ENCODE data around the gene UQCR10.

UQCR10 gene

DNA sequence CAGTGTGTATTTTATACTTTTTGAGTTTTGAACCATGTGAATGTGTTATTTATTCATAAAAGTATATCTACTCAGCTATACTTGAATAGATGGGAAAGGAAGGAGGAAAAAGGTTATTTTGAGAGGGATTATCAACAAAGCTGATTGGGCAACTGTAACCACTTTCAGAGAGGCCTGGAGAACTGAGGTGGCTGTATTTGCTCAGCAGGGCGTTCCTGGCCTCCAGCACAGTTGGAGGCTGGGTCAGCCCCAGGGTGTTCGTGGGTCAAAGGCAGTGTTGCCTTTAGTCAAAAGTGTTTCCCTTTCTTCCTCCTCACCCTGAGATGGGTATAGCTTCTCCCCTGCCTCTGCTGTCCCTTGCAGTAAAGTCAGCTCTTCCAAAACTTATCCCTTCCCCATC, 44.2 kb downstream of the UQCR10 start:
- H3K4me3 ChIP-seq (ENCODE audit: low read length) = no peak overlapping the region
- no peak for TF ChIP-seq ZNF274 (IDR thresholded peaks at IDR 0.05; ENCODE audit: low read depth, low read length)

DNA sequence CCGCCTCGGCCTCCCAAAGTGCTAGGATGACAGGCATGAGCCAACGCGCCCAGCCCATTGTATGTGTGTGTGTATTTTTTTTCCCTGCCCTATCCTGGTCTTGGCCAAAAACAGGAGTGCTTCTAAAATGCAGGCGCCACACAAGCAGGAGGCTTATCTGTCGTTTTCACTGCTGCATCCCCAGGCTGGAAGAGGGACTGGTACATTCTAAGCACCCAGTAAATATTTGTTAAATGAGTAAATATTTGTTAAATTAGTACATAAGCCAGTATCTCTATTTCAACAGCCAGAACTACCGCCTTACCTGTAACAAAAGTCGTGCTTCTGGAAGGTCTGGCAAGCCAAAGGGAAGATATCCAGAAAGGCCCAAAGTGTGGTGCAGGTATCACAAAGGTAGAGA, 46.0 kb downstream of the UQCR10 start:
- no peak overlapping the region for H3K4me3 ChIP-seq (ENCODE audit: low read length)
- TF ChIP-seq ZNF274 (IDR thresholded peaks at IDR 0.05; ENCODE audit: low read depth, low read length) = no peak

DNA sequence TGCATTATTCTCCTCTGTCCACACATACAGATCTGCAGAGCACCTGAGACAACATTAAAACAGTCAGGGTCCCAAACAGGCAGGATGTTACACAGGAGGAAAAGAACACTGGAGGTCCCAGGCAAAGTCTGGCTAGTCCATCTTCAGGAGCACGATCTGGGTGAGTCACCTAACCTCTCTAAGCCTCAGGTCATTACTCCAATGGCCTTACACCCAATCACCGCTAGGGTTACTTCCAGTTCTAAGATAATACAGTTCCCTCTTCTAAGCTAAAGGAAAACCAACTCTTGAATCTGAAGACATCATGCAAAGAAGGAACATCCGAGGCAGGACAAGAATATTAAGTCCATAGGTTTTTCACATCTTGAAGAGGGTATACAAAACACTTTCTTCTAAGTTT, 46.4 kb downstream of the UQCR10 start:
- no peak for TF ChIP-seq ZNF274 (IDR thresholded peaks at IDR 0.05; ENCODE audit: low read depth, low read length)
- H3K4me3 ChIP-seq (ENCODE audit: low read length) = no peak overlapping the region

DNA sequence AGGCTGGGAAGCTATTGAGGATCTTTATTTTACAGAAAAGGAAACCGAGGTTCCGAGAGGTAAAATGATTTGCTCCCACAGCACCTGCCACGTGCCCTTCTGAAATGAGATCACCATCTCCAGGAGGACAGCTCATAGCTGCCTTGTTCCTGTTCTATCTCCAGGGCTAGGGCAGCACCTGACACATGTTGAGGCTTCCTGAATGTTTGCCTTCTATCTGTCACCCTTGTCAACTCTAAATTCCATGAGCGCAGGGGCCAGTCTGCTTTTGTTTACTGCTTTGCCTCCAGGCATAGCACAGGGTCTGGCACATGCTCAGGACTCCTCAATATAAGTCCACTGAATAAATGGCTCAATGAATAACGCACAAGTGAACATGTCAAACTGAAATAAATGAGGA, 46.8 kb downstream of the UQCR10 start:
- TF ChIP-seq ZNF274 (IDR thresholded peaks at IDR 0.05; ENCODE audit: low read depth, low read length) = no peak
- no peak overlapping the region for H3K4me3 ChIP-seq (ENCODE audit: low read length)

DNA sequence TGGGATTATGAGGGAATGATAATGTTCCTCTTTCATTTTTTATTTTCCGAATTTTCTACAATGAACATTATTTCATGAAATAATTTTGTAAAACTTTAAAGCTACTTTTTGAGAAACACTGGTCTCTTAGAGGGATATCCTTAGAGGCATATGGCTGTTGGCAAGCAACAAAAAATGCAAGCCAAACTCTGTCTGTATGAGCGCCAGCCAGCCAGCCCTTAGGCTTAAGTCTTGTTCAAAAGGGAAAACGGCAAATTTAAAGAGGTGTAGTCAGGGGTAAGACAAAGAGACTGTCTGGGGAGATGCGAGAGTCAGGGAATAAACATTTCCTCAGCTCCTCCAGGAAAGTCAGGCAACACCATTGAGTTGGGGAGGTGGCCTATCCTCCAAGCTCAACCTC, 48.4 kb downstream of the UQCR10 start:
- H3K4me3 ChIP-seq (ENCODE audit: low read length) = no peak overlapping the region
- no peak for TF ChIP-seq ZNF274 (IDR thresholded peaks at IDR 0.05; ENCODE audit: low read depth, low read length)

DNA sequence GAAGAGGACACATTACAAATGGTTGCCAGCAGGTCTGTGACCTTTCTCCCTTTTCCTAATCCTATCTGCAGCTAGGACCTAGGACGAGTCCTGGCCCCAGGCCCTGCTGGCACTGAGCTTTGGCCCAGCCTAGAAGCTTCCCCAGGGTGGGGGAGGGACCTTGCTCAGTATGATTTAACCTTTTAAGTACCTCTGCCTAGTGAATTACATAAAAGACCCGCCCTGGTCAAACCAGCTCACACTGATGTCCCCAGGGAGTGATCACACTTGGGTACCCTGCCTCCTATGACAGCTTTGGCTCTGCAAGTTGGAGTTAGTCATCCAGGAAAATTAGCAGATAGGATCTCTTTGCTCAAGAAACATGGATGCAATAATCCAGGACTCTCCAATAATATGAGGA, 49.0 kb downstream of the UQCR10 start:
- no peak overlapping the region for H3K4me3 ChIP-seq (ENCODE audit: low read length)
- TF ChIP-seq ZNF274 (IDR thresholded peaks at IDR 0.05; ENCODE audit: low read depth, low read length) = no peak

DNA sequence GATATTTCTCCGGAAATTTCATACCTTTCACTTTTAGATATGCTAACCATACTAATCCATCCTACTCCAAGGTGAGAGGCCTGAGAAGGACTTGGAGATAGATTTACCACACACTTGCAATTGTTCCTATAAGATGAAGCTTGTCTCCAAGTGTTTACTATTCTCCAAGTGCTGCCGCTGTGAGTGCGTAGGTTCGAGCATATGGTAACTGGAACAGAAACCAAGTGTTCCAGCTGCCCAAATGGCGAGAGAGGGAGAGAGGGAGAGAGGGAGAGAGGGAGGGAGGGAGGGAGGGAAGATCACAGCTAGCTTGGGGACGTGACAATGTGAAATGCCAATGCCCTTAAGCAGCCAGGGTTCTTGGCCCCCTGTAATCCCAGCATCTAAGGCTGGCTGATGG, 49.4 kb downstream of the UQCR10 start:
- no peak overlapping the region for H3K4me3 ChIP-seq (ENCODE audit: low read length)
- no peak for TF ChIP-seq ZNF274 (IDR thresholded peaks at IDR 0.05; ENCODE audit: low read depth, low read length)

DNA sequence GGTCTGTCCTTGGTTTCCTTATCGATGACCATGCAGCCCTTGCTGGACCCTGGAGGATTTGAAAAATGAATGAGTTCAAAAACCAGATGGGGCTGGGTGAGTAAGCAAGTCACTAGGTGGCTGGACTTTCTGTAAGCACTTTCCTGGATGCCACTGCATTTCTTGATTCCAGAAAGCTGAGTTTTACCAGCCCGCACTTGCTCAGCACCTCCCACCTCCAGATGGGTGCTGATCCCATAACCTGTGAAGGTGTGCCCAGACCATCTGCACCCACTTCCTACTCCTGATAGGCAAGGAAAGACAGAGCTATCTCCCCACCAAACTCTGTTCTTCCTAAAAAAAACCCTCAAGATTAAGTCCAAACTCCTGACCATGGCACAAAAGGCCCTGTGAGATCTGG, 49.8 kb downstream of the UQCR10 start:
- TF ChIP-seq ZNF274 (IDR thresholded peaks at IDR 0.05; ENCODE audit: low read depth, low read length) = no peak
- no peak overlapping the region for H3K4me3 ChIP-seq (ENCODE audit: low read length)

DNA sequence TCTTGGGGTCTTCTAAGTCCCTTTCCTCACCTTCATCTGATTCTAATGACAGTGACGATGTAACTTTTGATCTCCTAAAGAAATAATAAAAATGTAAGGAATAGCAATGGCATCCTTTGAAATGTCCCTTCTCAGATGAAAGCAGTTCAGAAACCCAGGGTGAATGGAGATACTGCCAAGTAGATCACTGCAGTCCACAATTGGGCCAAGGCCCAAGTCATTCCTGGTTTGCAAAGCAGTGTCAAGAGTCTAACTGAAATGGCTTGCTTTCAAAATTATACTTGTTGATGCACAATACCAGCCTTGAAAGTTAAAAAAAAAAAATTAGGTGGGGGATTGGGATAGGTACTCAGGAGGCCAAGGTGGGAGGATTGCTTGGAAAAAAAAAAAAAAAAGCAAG, 50.6 kb downstream of the UQCR10 start:
- TF ChIP-seq ZNF274 (IDR thresholded peaks at IDR 0.05; ENCODE audit: low read depth, low read length) = no peak
- H3K4me3 ChIP-seq (ENCODE audit: low read length) = no peak overlapping the region

DNA sequence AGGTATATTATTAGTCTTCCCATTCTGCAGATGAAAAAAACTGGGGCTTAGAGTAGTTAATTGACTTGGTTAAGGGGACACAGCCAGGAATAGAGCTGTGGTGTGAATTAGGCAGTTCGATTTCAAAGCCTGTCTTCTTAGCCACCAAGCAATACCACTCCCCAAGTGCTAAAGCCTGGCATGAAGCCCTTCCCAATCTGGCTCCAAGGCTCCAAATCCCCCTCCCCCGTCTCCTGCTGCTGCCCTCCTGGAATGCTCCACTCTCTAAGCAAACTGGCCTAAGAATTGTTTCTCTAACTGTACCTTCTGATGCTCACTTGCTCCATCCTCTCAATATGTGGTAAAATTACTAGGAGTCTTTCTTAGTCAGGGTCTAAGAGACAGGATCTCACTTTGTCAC, 52.3 kb downstream of the UQCR10 start:
- no peak overlapping the region for H3K4me3 ChIP-seq (ENCODE audit: low read length)
- TF ChIP-seq ZNF274 (IDR thresholded peaks at IDR 0.05; ENCODE audit: low read depth, low read length) = no peak
